GM19238 (cell line): ENCODE measurements around the gene RPS6KA5.
"Not testable (repeated sequence)": the region's sequence is repeated elsewhere in the genome, so short reads cannot be mapped to it uniquely, and the experiment has no call there.

Source experiments
- DNase-seq: peaks from one replicate; pipeline ENCODE4 v3.0.0; 2011; ENCODE audit warnings: low spot score; ENCODE audit not compliant: insufficient read length

Gene RPS6KA5

GRCh38 chr14:90874599-90874998, 185.8 kb downstream of the RPS6KA5 start:
- DNase-seq, result no peak

- no peak for DNase-seq
These were observed 188.7 kb downstream of the RPS6KA5 start for GRCh38 chr14:90871605-90872233.

- DNase-seq, result no peak
These were observed 189.4 kb downstream of the RPS6KA5 start for GRCh38 chr14:90870950-90871604.

GRCh38 chr14:90867501-90867900, 192.9 kb downstream of the RPS6KA5 start:
- no peak for DNase-seq

GRCh38 chr14:90866833-90867232, 193.6 kb downstream of the RPS6KA5 start:
- no peak for DNase-seq

- no peak for DNase-seq
These were observed 195.7 kb downstream of the RPS6KA5 start for GRCh38 chr14:90864741-90865140.

- DNase-seq, result no peak
These were observed 201.9 kb downstream of the RPS6KA5 start for GRCh38 chr14:90858511-90858910.

- no peak for DNase-seq
These were observed 202.6 kb downstream of the RPS6KA5 start for GRCh38 chr14:90857866-90858265.

GRCh38 chr14:90856115-90856514, 204.3 kb downstream of the RPS6KA5 start:
- DNase-seq, result not testable (repeated sequence)

GRCh38 chr14:90853116-90853515, 207.3 kb downstream of the RPS6KA5 start:
- no peak for DNase-seq

- no peak for DNase-seq
These were observed 209.0 kb downstream of the RPS6KA5 start for GRCh38 chr14:90851327-90852036.

GRCh38 chr14:90850487-90850886, 210.0 kb downstream of the RPS6KA5 start:
- DNase-seq, result no peak

GRCh38 chr14:90849787-90850444, 210.5 kb downstream of the RPS6KA5 start:
- DNase-seq, result no peak

GRCh38 chr14:90848944-90849731, 211.3 kb downstream of the RPS6KA5 start:
- DNase-seq, result no peak

- no peak for DNase-seq
These were observed 213.9 kb downstream of the RPS6KA5 start for GRCh38 chr14:90846511-90846910.

GRCh38 chr14:90844321-90844720, 216.1 kb downstream of the RPS6KA5 start:
- no peak for DNase-seq

- no peak for DNase-seq
These were observed 217.7 kb downstream of the RPS6KA5 start for GRCh38 chr14:90842726-90843125.

- DNase-seq, result not testable (repeated sequence)
These were observed 219.8 kb downstream of the RPS6KA5 start for GRCh38 chr14:90840667-90841066.

GRCh38 chr14:90839889-90840266, 220.6 kb downstream of the RPS6KA5 start:
- no peak for DNase-seq

- no peak for DNase-seq
These were observed 221.2 kb downstream of the RPS6KA5 start for GRCh38 chr14:90839024-90839888.
